Small intestine (tissue), 7 donors: ENCODE data around the gene OPN4. TPM values are rescaled to one million over a fixed set of nuclear protein-coding genes. Genes with fewer than 3 reads are reported as not detected.

Experiments used
- DNase-seq, 2 donors: peaks; one replicate each; pipeline versions ENCODE4 v3.0.0 to v3.0.0-alpha.2; 2013
- FAIRE-seq: peaks from 2 replicates; lab custom pipeline; 2012; peaks lifted over from hg19 to GRCh38; lab: Jason Lieb, UNC
- H3K27ac ChIP-seq, 3 donors: one replicate each; pipeline ENCODE4 v1.5.1; 2013; ENCODE audit warnings: low read length in 2 of 3, mild to moderate bottlenecking in 2 of 3, control low read depth in 1 of 3, inconsistent platforms in 1 of 3, low read depth in 1 of 3, moderate library complexity in 1 of 3
- H3K27me3 ChIP-seq, 3 donors: one replicate each; pipeline ENCODE4 v1.6.1; 2013; ENCODE audit warnings: low read length in 3 of 3, inconsistent platforms in 1 of 3; ENCODE audit not compliant: control insufficient read depth in 3 of 3, insufficient read depth in 3 of 3
- H3K36me3 ChIP-seq, 3 donors: one replicate each; pipeline ENCODE4 v1.6.1; 2013; ENCODE audit warnings: low read length in 3 of 3, inconsistent platforms in 1 of 3, low read depth in 1 of 3, mild to moderate bottlenecking in 1 of 3, moderate library complexity in 1 of 3; ENCODE audit not compliant: control insufficient read depth in 3 of 3, insufficient read depth in 2 of 3
- H3K4me1 ChIP-seq, 3 donors: one replicate each; pipeline ENCODE4 v1.6.1; 2013; ENCODE audit warnings: low read length in 2 of 3, inconsistent platforms in 1 of 3, low read depth in 1 of 3, mild to moderate bottlenecking in 1 of 3, moderate library complexity in 1 of 3; ENCODE audit not compliant: control insufficient read depth in 3 of 3, insufficient read depth in 2 of 3
- H3K4me3 ChIP-seq, 3 donors: one replicate each; pipeline ENCODE4 v1.5.1; 2013; ENCODE audit warnings: low read length in 3 of 3, control low read depth in 1 of 3, inconsistent platforms in 1 of 3, low read depth in 1 of 3, mild to moderate bottlenecking in 1 of 3, moderate library complexity in 1 of 3
- H3K9me3 ChIP-seq, 2 donors: one replicate each; pipeline ENCODE4 v1.6.1; 2013; ENCODE audit warnings: low read depth in 1 of 2, low read length in 1 of 2; ENCODE audit not compliant: control insufficient read depth in 2 of 2, insufficient read depth in 1 of 2
- WGBS, 3 donors: extraction: QIAGEN DNeasy Blood & Tissue Kit; methylation state at CpG; one replicate each; pipeline ENCODE4 v1.1.7; 2013; 5-methylcytosine and 5-hydroxymethylcytosine counted together
- polyA plus RNA-seq, 4 donors: library from polyadenylated mRNA; stranded (reverse) in 3 of 4; unstranded in 1 of 4; fragments of 200-250 nt in 3 of 4; fragments of 120-200 nt in 1 of 4; gene quantifications; one replicate each; pipeline versions ENCODE4 v1.2.1 to v1.2.3, GENCODE V29; 2013
- donor health status: healthy with polysubstance abuse.
- donor health status: control.
- donor health status: control.
- donor health status: Bipolar disorder and iron deficiency.
- donor health status: healthy.

Gene OPN4
- polyA plus RNA-seq, 4 donors, result 0.07 TPM; not detected in 3

- DNase-seq (no peak), FAIRE-seq (no peak)
- Histone ChIP-seq H3K9me3 (no peaks in the 10 kb centered on the region), H3K4me3 (no peak overlapping the region), H3K27ac (no peak overlapping the region), H3K27me3 (no peaks in the 10 kb centered on the region), H3K36me3 (peaks cover 0 to 2% (median 0%) of the 10 kb centered on the region in 3 donors), H3K4me1 (peaks cover 0 to 9% (median 0%) of the 10 kb centered on the region in 3 donors)
- 85 to 98% (median 88%) methylated on average over 8 of the region's 8 CpGs for WGBS, 3 donors
Measured at GRCh38 chr10:86699541-86699940, 45.2 kb downstream of the OPN4 start.

- H3K36me3 ChIP-seq, result peaks cover 0 to 2% (median 0%) of the 10 kb centered on the region in 3 donors
- no peak for DNase-seq
- no peak overlapping the region for H3K27ac ChIP-seq
- no peaks in the 10 kb centered on the region for H3K9me3 ChIP-seq
- no peak overlapping the region for H3K4me3 ChIP-seq
- 85 to 90% (median 88%) methylated on average over 9 of the region's 9 CpGs for WGBS, 3 donors
- peaks cover 0 to 9% (median 0%) of the 10 kb centered on the region in 3 donors for H3K4me1 ChIP-seq
- no peak for FAIRE-seq
- no peaks in the 10 kb centered on the region for H3K27me3 ChIP-seq
Measured at GRCh38 chr10:86699991-86700840, 45.9 kb downstream of the OPN4 start.

DNA sequence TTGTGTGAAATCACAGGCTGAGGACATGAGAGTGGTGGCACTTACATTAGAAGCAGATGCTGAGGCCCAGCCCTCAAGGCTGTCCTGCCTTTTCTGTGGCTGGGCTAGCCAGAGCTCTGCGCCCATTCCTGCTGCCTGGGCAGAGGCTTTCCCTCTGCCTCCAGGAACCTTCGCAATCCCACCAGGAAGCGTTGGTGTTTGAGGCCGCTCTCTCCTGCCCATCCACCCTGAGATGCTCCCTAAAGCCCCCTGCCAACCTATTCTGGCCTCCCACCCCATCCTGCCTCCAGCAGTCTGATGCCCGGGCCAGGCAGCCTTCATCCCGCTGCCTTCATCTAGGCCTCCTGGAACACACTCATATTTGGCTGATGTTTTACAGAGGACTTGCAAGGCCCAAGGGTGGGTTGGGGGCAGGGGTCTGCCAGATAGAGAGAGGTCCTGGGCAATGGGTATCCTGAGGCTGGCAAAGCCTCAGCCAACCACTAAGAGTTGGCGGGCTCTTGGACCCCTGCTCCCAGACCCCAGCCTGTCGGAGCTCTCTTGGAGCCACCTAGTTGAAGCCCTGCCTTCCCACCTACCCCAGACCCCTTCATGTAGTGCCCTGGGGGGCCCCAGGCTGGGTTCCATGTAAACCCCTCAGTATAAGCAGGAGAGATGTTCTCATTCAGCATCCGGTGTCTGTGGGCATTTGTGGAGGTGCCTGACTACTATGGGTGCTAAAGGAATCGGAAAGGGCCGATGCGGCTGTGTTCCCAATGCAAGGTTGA lies 46.7 kb downstream of the OPN4 start:
- no peaks in the 10 kb centered on the region for H3K9me3 ChIP-seq
- H3K27ac ChIP-seq, result no peak overlapping the region
- no peak for FAIRE-seq
- no peaks in the 10 kb centered on the region for H3K27me3 ChIP-seq
- no peak overlapping the region for H3K4me3 ChIP-seq
- WGBS, 3 donors, result 94 to 95% (median 94%) methylated on average over 11 to 12 of the region's 12 CpGs
- H3K36me3 ChIP-seq, result peaks cover 0 to 2% (median 0%) of the 10 kb centered on the region in 3 donors
- H3K4me1 ChIP-seq, result peaks cover 0 to 9% (median 0%) of the 10 kb centered on the region in 3 donors
- no peak for DNase-seq

DNA sequence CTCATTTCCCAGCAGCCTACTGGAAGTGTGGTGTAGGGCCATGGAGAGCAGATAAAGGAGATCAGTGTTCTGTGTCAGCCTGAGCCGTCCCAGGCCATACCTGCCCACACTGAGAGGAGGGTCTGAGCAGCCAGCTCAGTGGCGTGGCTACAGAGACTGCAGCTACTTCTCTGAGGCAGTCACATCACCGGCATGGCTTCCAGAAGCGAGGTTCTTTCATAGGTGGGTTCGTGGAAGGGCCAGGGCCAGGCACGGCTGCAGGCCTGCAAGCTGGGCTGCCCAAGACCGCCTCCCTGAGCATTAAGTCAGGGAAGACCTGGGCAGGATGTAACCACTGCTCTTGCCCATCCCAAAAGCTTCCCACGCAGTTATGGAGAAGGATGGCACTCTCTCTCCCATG lies 48.8 kb downstream of the OPN4 start:
- WGBS, 3 donors, result 88 to 96% (median 94%) methylated on average over 8 of the region's 8 CpGs
- H3K9me3 ChIP-seq, result no peaks in the 10 kb centered on the region
- peaks cover 0 to 2% (median 0%) of the 10 kb centered on the region in 3 donors for H3K36me3 ChIP-seq
- peaks cover 0 to 5% (median 0%) of the 10 kb centered on the region in 3 donors for H3K4me1 ChIP-seq
- H3K27ac ChIP-seq, result no peak overlapping the region
- H3K27me3 ChIP-seq, result no peaks in the 10 kb centered on the region
- FAIRE-seq, result no peak
- DNase-seq, result no peak
- H3K4me3 ChIP-seq, result no peak overlapping the region

DNA sequence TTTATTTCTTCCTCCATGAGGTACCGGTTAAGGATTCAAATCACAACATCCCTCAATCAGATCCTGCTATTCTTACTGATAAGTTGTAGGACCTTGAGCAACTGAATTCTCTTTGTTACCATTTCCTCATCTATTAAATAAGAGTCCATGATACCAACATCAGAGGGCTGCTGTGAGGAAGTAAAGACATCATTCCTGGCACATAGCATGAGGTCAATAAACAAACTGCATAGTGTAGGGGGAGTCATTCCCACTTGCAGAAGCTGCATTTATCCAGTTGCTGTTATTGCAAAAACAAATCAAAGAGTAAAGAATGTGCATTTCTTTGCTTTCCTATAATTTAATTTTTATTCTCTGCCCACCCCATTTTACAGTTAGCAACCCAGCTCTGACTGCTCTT lies 50.8 kb downstream of the OPN4 start:
- Histone ChIP-seq H3K4me1 (no peaks in the 10 kb centered on the region), H3K36me3 (peaks cover 0 to 2% (median 0%) of the 10 kb centered on the region in 3 donors), H3K27ac (no peak overlapping the region), H3K4me3 (no peak overlapping the region), H3K9me3 (no peaks in the 10 kb centered on the region), H3K27me3 (no peaks in the 10 kb centered on the region)
- no peak for FAIRE-seq
- 83 to 100% (median 84%) methylated on average over 1 of the region's 1 CpG for WGBS, 3 donors
- no peak for DNase-seq

DNA sequence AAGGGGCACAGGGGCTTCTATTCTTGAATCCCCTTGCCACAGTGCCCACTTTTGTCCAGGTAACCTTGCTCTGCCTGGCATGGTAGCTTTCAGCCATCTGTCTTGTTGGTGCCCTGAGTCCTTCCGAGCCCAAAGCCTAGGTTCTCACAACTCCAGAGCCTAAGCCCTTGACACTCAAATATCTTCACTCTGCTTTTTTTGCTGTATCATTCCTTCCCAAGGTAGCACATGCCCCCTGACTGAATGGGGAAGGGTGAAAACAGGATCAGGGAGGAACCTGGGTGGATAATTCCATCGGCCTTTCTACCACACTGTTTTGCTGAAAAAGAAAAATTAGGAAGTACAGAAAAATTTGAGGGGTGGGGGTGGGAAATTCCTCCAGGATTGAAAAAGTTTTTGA lies 51.6 kb downstream of the OPN4 start:
- no peaks in the 10 kb centered on the region for H3K27me3 ChIP-seq
- H3K4me1 ChIP-seq, result peaks cover 0 to 5% (median 0%) of the 10 kb centered on the region in 3 donors
- DNase-seq (no peak), FAIRE-seq (no peak)
- no peak overlapping the region for H3K4me3 ChIP-seq
- H3K36me3 ChIP-seq, result peaks cover 0 to under 1% (median 0%) of the 10 kb centered on the region in 3 donors
- WGBS, 3 donors, result 92 to 93% (median 93%) methylated on average over 2 of the region's 2 CpGs
- H3K9me3 ChIP-seq, result no peaks in the 10 kb centered on the region
- no peak overlapping the region for H3K27ac ChIP-seq

GRCh38 chr10:86706401-86706841 lies 52.1 kb downstream of the OPN4 start:
- no peaks in the 10 kb centered on the region for H3K9me3 ChIP-seq
- H3K27me3 ChIP-seq, result no peaks in the 10 kb centered on the region
- no peak overlapping the region for H3K4me3 ChIP-seq
- no peak overlapping the region for H3K27ac ChIP-seq
- DNase-seq (no peak), FAIRE-seq (no peak)
- peaks cover 0 to 6% (median 0%) of the 10 kb centered on the region in 3 donors for H3K4me1 ChIP-seq
- 89 to 92% (median 91%) methylated on average over 8 to 12 of the region's 12 CpGs for WGBS, 3 donors
- H3K36me3 ChIP-seq, result no peaks in the 10 kb centered on the region

DNA sequence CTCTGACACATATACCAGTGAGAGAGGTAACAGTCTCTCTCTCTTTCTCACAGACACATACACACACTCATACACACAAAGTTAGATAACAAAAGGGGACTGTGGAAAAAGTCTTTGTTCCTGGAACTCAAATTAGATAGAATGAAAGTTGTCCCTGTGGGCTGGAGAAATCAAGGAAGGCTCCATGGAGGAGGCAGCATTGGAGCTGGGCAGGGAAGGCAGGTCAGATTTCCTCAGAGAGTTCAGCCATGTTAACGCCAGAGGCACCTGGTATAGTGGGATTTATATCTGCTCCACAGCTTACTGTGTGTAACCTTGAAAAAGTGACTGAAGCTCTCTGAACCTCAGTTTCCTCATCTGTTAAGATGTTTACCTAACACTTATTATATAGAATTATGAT lies 52.6 kb downstream of the OPN4 start:
- no peak for FAIRE-seq
- no peaks in the 10 kb centered on the region for H3K9me3 ChIP-seq

More for the DNA sequence above, 52.6 kb downstream of the OPN4 start:
- Histone ChIP-seq H3K4me1 (peaks cover 0 to 6% (median 0%) of the 10 kb centered on the region in 3 donors), H3K27me3 (no peaks in the 10 kb centered on the region), H3K4me3 (no peak overlapping the region), H3K27ac (no peak overlapping the region), H3K36me3 (no peaks in the 10 kb centered on the region)
- WGBS, 3 donors, result 85 to 91% (median 88%) methylated on average over 1 of the region's 1 CpG
- no peak for DNase-seq
